Heart right ventricle (tissue), 16 donors: ENCODE results near the gene ZNF521. TPM values are rescaled to one million over a fixed set of nuclear protein-coding genes. Genes with fewer than 3 reads are reported as not detected.

Experiments used
- ATAC-seq, 8 donors: fragments of 200-7000 bp; cut with Tn5 transposase; one replicate each; pipeline ENCODE4 v1.9.1; 2020; ENCODE audit warnings: mild to moderate bottlenecking in 8 of 8, moderate library complexity in 8 of 8, moderate number of reproducible peaks in 1 of 8
- DNase-seq, 2 donors: peaks; one replicate each; pipeline ENCODE4 v3.0.0-alpha.2; 2020
- H3K27ac ChIP-seq, 10 donors: fragments of 200-600 bp; sonication (generic) in 2 of 10; one replicate each; pipeline versions ENCODE4 v1.5.0 to v1.8.0; 2020 to 2022; ENCODE audit warnings: mild to moderate bottlenecking in 3 of 10
- H3K27me3 ChIP-seq, 7 donors: fragments of 200-600 bp; one replicate each; pipeline ENCODE4 v1.8.0; 2021 to 2022; ENCODE audit warnings: mild to moderate bottlenecking in 2 of 7
- H3K36me3 ChIP-seq, 9 donors: fragments of 200-600 bp; sonication (generic) in 1 of 9; one replicate each; pipeline versions ENCODE4 v1.5.0 to v1.8.0; 2020 to 2022; ENCODE audit warnings: mild to moderate bottlenecking in 2 of 9
- H3K4me1 ChIP-seq, 9 donors: fragments of 200-600 bp; sonication (generic) in 1 of 9; one replicate each; pipeline versions ENCODE4 v1.5.0 to v1.8.0; 2020 to 2022; ENCODE audit warnings: mild to moderate bottlenecking in 4 of 9
- H3K4me3 ChIP-seq, 10 donors: fragments of 200-600 bp; sonication (generic) in 2 of 10; one replicate each; pipeline versions ENCODE4 v1.5.0 to v1.8.0; 2020 to 2022; ENCODE audit warnings: mild to moderate bottlenecking in 7 of 10, moderate library complexity in 2 of 10
- H3K9me3 ChIP-seq, 11 donors: fragments of 200-600 bp in 10 of 11; sonication (generic) in 2 of 11; one replicate each; pipeline versions ENCODE4 v1.5.0 to v1.8.0; 2013 to 2022; ENCODE audit warnings: mild to moderate bottlenecking in 2 of 11, control low read depth in 1 of 11, moderate library complexity in 1 of 11
- WGBS, 2 donors: extraction: QIAGEN DNeasy Blood & Tissue Kit; methylation state at CpG; one replicate each; pipeline ENCODE4 v1.1.7; 2013; ENCODE audit warnings: inconsistent platforms in 1 of 2; 5-methylcytosine and 5-hydroxymethylcytosine counted together
- intact Hi-C, 10 donors: fragments of 100-400 bp; cut with DNase I; formaldehyde crosslinking; loops; one replicate each; pipeline versions ENCODE4 v1.11.1 to v1.14.2; 2022
- polyA plus RNA-seq, 2 donors: library from polyadenylated mRNA; stranded (reverse); fragments of 200-250 nt; gene quantifications; one replicate each; pipeline ENCODE4 v1.2.3, GENCODE V29; 2013
- total RNA-seq, 10 donors: library from RNA; stranded (reverse); fragmentation: NEBNext Ultra II Directional in 3 of 10; extraction: Animal tissue kit (Norgen Biotek cat#: 25700) in 3 of 10; gene quantifications; one replicate each; pipeline versions ENCODE4 v1.2.1 to v1.2.4, GENCODE V29; 2021 to 2023
- TF ChIP-seq, protein P1 (sequence below), 9 donors: fragments of 200-600 bp; sonication (generic) in 2 of 9; IDR thresholded peaks; one replicate each; pipeline versions ENCODE4 v1.5.0 to v1.8.0; 2021 to 2022; ENCODE audit warnings: antibody characterized with exemption in 9 of 9, mild to moderate bottlenecking in 5 of 9, moderate library complexity in 1 of 9
- donor health status: Arrhythmogenic right ventricular cardiomyopathy.
- donor health status: ischemic (EF 13 %, LVEDD 7.1; RV severe dilation, severe dysfunction).
- donor health status: healthy with polysubstance abuse.
- donor health status: DM: no; HTN: yes; CAD: no.
- donor health status: DM: no; HTN: no; CAD: no.
- donor health status: ischemic (EF 25% LVEDD 6.9; RV normal size, moderate dysfunction).
- donor health status: ischemic (EF 25% LVEDD 5.7; RV mildly dilated, moderate dysfunction).
- donor health status: healthy.
- donor health status: DM: yes; HTN: yes; CAD: no.
- donor health status: Ischemic cardiomyopathy.
- donor health status: ischemic (EF 35%, LVEDD 5.7; RV mildly dilated, moderate dysfunction).
- donor health status: nonischemic (EF 11% LVEDD 7.7; RV severe dilation, severe dysfunction).
- donor health status: DM: yes; HTN: yes; CAD: no.
- donor health status: PGD.
- donor health status: ischemic (EF 29% LVEDD 5.4; RV normal size, mild dysfunction).
- donor health status: nonischemic (EF 23%, LVEDD 6.1; RV moderate dilation, normal function).

Gene ZNF521
- total and polyA plus RNA-seq, 12 donors, result 3.3 to 26.4 (median 15.5) TPM

DNA sequence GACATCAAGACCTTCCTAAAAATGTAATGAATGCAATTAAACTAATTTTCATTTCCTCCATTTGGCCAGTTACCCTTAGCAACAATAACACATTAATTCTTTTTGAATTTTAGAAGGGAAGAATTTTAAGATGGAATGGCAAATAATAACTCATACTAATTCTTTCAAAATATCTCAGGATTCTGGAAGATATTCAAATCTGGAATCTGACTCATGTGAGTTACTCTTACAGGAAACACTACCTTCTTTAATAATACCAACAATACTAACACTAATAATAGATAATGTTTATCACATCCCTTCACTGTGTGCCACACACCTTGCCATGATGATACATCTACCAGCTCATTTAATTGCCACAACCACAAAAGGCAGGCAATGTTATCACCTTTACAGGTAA lies 46.4 kb downstream of the ZNF521 start:
- ATAC-seq, result no peak
- TF ChIP-seq, protein P1, sequence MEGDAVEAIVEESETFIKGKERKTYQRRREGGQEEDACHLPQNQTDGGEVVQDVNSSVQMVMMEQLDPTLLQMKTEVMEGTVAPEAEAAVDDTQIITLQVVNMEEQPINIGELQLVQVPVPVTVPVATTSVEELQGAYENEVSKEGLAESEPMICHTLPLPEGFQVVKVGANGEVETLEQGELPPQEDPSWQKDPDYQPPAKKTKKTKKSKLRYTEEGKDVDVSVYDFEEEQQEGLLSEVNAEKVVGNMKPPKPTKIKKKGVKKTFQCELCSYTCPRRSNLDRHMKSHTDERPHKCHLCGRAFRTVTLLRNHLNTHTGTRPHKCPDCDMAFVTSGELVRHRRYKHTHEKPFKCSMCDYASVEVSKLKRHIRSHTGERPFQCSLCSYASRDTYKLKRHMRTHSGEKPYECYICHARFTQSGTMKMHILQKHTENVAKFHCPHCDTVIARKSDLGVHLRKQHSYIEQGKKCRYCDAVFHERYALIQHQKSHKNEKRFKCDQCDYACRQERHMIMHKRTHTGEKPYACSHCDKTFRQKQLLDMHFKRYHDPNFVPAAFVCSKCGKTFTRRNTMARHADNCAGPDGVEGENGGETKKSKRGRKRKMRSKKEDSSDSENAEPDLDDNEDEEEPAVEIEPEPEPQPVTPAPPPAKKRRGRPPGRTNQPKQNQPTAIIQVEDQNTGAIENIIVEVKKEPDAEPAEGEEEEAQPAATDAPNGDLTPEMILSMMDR (IDR thresholded peaks at IDR 0.05), result no peak
- Histone ChIP-seq H3K36me3 (no peaks in the 10 kb centered on the region), H3K4me1 (peaks cover 0 to 12% (median 0%) of the 10 kb centered on the region in 9 donors), H3K9me3 (peaks cover 0 to 4% (median 0%) of the 10 kb centered on the region in 11 donors), H3K4me3 (no peak overlapping the region), H3K27ac (no peak overlapping the region), H3K27me3 (no peaks in the 10 kb centered on the region)
- intact Hi-C loops, result no loop called here
- no peak for DNase-seq

DNA sequence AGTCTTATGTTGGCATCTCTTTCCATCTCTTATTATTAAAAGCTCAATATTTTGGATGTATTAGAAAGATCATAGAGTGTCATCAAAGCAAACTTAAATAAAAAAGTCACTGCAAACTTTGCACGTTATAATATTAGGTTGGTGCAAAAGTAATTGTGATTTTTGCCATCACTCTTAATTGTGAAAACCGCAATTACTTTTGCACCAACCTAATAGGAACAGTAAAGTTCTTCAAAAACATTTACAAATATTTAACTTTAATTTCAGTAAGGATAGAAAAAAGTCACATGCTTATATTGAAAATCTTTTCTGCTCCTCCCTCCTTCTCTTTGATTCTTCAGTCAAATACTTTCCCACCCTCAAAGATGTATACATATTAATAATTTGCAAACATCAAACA lies 51.5 kb downstream of the ZNF521 start:
- TF ChIP-seq, protein P1 (IDR thresholded peaks at IDR 0.05), result no peak
- DNase-seq (no peak), ATAC-seq (no peak)
- Histone ChIP-seq H3K4me1 (peaks cover 0 to 33% (median 18%) of the 10 kb centered on the region in 9 donors), H3K27me3 (no peaks in the 10 kb centered on the region), H3K4me3 (no peak overlapping the region), H3K9me3 (peaks cover 0 to 4% (median 0%) of the 10 kb centered on the region in 11 donors), H3K36me3 (no peaks in the 10 kb centered on the region), H3K27ac (no peak overlapping the region)
- 93 to 97% methylated on average over 2 of the region's 2 CpGs for WGBS, 2 donors
- intact Hi-C loops, result no loop called here

GRCh38 chr18:25299426-25300300 lies 52.3 kb downstream of the ZNF521 start:
- WGBS, 2 donors, result 70 to 77% methylated on average over 8 of the region's 8 CpGs
- peaks cover 0 to 30% (median 18%) of the 10 kb centered on the region in 9 donors for H3K4me1 ChIP-seq
- H3K9me3 ChIP-seq, result peaks cover 0 to 4% (median 0%) of the 10 kb centered on the region in 11 donors
- intact Hi-C loops, result no loop called here
- H3K27me3 ChIP-seq, result no peaks in the 10 kb centered on the region
- H3K36me3 ChIP-seq, result no peaks in the 10 kb centered on the region
- ATAC-seq (peak in 4 of 8 donors; percentile 18 to 52 (median 35)), DNase-seq (no peak)
- no peak overlapping the region for H3K4me3 ChIP-seq
- H3K27ac ChIP-seq, result peak overlapping the region in 7 of 10 donors; percentile 1 to 65 (median 37)
- TF ChIP-seq, protein P1 (IDR thresholded peaks at IDR 0.05), result no peak

- Histone ChIP-seq H3K9me3 (peaks cover 0 to 4% (median 0%) of the 10 kb centered on the region in 11 donors), H3K4me3 (no peak overlapping the region), H3K27ac (peak overlapping the region in 7 of 10 donors; percentile 1 to 65 (median 37)), H3K4me1 (peaks cover 0 to 30% (median 18%) of the 10 kb centered on the region in 9 donors), H3K36me3 (no peaks in the 10 kb centered on the region), H3K27me3 (no peaks in the 10 kb centered on the region)
- 35 to 45% methylated on average over 4 of the region's 4 CpGs for WGBS, 2 donors
- DNase-seq (peak in 1 of 2 donors; percentile 51), ATAC-seq (peak; percentile 36 to 92 (median 78))
- TF ChIP-seq, protein P1 (IDR thresholded peaks at IDR 0.05), result no peak
- intact Hi-C loops, result no loop called here
Observed at GRCh38 chr18:25298853-25299274, 53.1 kb downstream of the ZNF521 start.
